PC-9 (cell line): ENCODE data around the gene COMMD1. TPM values are rescaled to one million over a fixed set of nuclear protein-coding genes. Genes with fewer than 3 reads are reported as not detected.

Experiments used
- BruUV-seq: library from RNA; stranded (reverse); fragments of 400-500 nt; replicated peaks from 2 replicates; lab custom pipeline; 2021; lab: Mats Ljungman, UMichigan
- CTCF ChIA-PET: fragments of 300-600 bp; sonication (Branson Sonifier 250); formaldehyde crosslinking; loops from one replicate; lab custom pipeline; 2022; ENCODE audit warnings: antibody characterized with exemption; lab: Charles Lee
- POLR2A ChIA-PET: fragments of 300-600 bp; sonication (Branson Sonifier 250); formaldehyde crosslinking; loops from one replicate; lab custom pipeline; 2022; ENCODE audit warnings: antibody characterized with exemption; ENCODE audit not compliant: unreplicated experiment; lab: Charles Lee
- DNase-seq, 2 experiments: peaks; one replicate each; pipeline versions ENCODE4 v3.0.0 to v3.0.0-alpha.2; 2015 to 2022; ENCODE audit warnings: mixed read lengths in 1 of 2
- H2AFZ ChIP-seq: fragments of 200-600 bp; sonication (generic); 2 replicates; pipeline ENCODE4 v1.8.1; 2017; ENCODE audit warnings: antibody characterized with exemption
- H3F3A ChIP-seq: fragments of 200-600 bp; sonication (generic); 2 replicates; pipeline ENCODE4 v1.8.1; 2017; ENCODE audit warnings: antibody characterized with exemption, mild to moderate bottlenecking, low read depth; ENCODE audit not compliant: insufficient read depth
- H3K27ac ChIP-seq: fragments of 200-600 bp; sonication (generic); 2 replicates; pipeline ENCODE4 v1.6.1; 2016; ENCODE audit warnings: mixed run types
- H3K27me3 ChIP-seq: fragments of 200-600 bp; sonication (generic); 2 replicates; pipeline ENCODE4 v1.6.1; 2016; ENCODE audit warnings: low read depth, mixed run types; ENCODE audit not compliant: insufficient read depth
- H3K36me3 ChIP-seq: fragments of 200-600 bp; sonication (generic); 2 replicates; pipeline ENCODE4 v1.6.1; 2016; ENCODE audit warnings: low read depth, mixed run types
- H3K4me1 ChIP-seq: fragments of 200-600 bp; sonication (generic); replicated peaks from 2 replicates; pipeline ENCODE4 v1.6.1; 2016; ENCODE audit warnings: mixed run types; ENCODE audit not compliant: insufficient read depth
- H3K4me2 ChIP-seq: fragments of 200-600 bp; sonication (generic); 2 replicates; pipeline ENCODE4 v1.6.1; 2017; ENCODE audit warnings: mixed run types
- H3K4me3 ChIP-seq: fragments of 200-600 bp; sonication (generic); 2 replicates; pipeline ENCODE4 v1.6.1; 2016; ENCODE audit warnings: mixed run types
- H3K79me2 ChIP-seq: fragments of 200-600 bp; sonication (generic); 2 replicates; pipeline ENCODE4 v1.6.1; 2017; ENCODE audit warnings: low read depth, mixed run types
- H3K9me2 ChIP-seq: fragments of 200-600 bp; sonication (generic); 2 replicates; pipeline ENCODE4 v1.8.1; 2017; ENCODE audit warnings: mild to moderate bottlenecking; ENCODE audit not compliant: insufficient read depth
- H3K9me3 ChIP-seq: fragments of 200-600 bp; sonication (generic); 2 replicates; pipeline ENCODE4 v1.8.1; 2016; ENCODE audit warnings: low read depth; ENCODE audit not compliant: insufficient read depth
- H4K20me1 ChIP-seq: fragments of 200-600 bp; sonication (generic); 2 replicates; pipeline ENCODE4 v1.8.1; 2017; ENCODE audit not compliant: insufficient read depth
- CTCF ChIP-seq: fragments of 200-600 bp; sonication (generic); conservative IDR thresholded peaks from 2 replicates; pipeline ENCODE4 v1.6.1; 2017; ENCODE audit warnings: mixed run types, antibody characterized with exemption, mild to moderate bottlenecking, moderate library complexity
- EZH2 ChIP-seq: fragments of 200-600 bp; sonication (generic); IDR thresholded peaks from 2 replicates; pipeline ENCODE4 v1.8.0; 2017; ENCODE audit warnings: antibody characterized with exemption, low read depth
- intact Hi-C: fragments of 100-400 bp; cut with micrococcal nuclease; formaldehyde crosslinking; loops from one replicate; pipeline ENCODE4 v1.10.0; 2022; ENCODE audit not compliant: unreplicated experiment
- total RNA-seq: library from RNA; stranded (reverse); gene quantifications from 2 replicates; pipeline ENCODE4 v1.2.3, GENCODE V29; 2021

Gene COMMD1
- total RNA-seq, 1 experiment from 2014 or later: 16.3 TPM

- H3K9me2 ChIP-seq: peaks cover 5% of the 10 kb centered on the region; the same call in 1 of the 2 replicates
- no peak overlapping the region for H3K27ac ChIP-seq
- no TSS peak for BruUV-seq
- H2AFZ ChIP-seq: no peak overlapping the region
- intact Hi-C loops: no loop called here
- H3K36me3 ChIP-seq: no peaks in the 10 kb centered on the region
- POLR2A ChIA-PET: no interaction called here
- no peaks in the 10 kb centered on the region for H3F3A ChIP-seq
- no peak overlapping the region for H3K4me2 ChIP-seq
- 0 out of 2 replicates have a peak, but pooled peaks cover 4% of the 10 kb centered on the region for H3K4me1 ChIP-seq
- no peaks in the 10 kb centered on the region for H3K27me3 ChIP-seq
- DNase-seq: no peak
- CTCF ChIA-PET: no interaction called here
- H3K79me2 ChIP-seq: no peaks in the 10 kb centered on the region
- no peaks in the 10 kb centered on the region for H4K20me1 ChIP-seq
- H3K9me3 ChIP-seq: no peaks in the 10 kb centered on the region; the same call in 1 of the 2 replicates
- H3K4me3 ChIP-seq: no peak overlapping the region
- TF ChIP-seq EZH2 (no peak), CTCF (no peak)
These were observed 130.8 kb downstream of the COMMD1 start for GRCh38 chr2:62036229-62036628.

- H3K79me2 ChIP-seq: no peaks in the 10 kb centered on the region
- CTCF ChIA-PET: no interaction called here
- no peaks in the 10 kb centered on the region; the same call in 1 of the 2 replicates for H3K9me3 ChIP-seq
These were observed 131.3 kb downstream of the COMMD1 start for GRCh38 chr2:62036761-62037250.

GRCh38 chr2:62038975-62039771, 133.7 kb downstream of the COMMD1 start:
- no peak overlapping the region for H3K27ac ChIP-seq
- no peaks in the 10 kb centered on the region for H3K36me3 ChIP-seq
- ChIA-PET POLR2A (no interaction called here), CTCF (no interaction called here)
- intact Hi-C loops: no loop called here
- H3K9me3 ChIP-seq: no peaks in the 10 kb centered on the region; the same call in 1 of the 2 replicates
- no peak overlapping the region for H2AFZ ChIP-seq
- peaks cover 17% of the 10 kb centered on the region for H3F3A ChIP-seq
- DNase-seq: no peak
- no peaks in the 10 kb centered on the region for H3K9me2 ChIP-seq
- H3K4me1 ChIP-seq: peaks cover 23% of the 10 kb centered on the region
- H3K79me2 ChIP-seq: no peaks in the 10 kb centered on the region
- no peak overlapping the region for H3K4me2 ChIP-seq
- H4K20me1 ChIP-seq: no peaks in the 10 kb centered on the region
- no peaks in the 10 kb centered on the region for H3K27me3 ChIP-seq
- TF ChIP-seq CTCF: no peak
- H3K4me3 ChIP-seq: no peak overlapping the region
- no TSS peak for BruUV-seq

More at GRCh38 chr2:62036761-62037250, 131.3 kb downstream of the COMMD1 start:
- no peak overlapping the region for H3K4me3 ChIP-seq
- no peak overlapping the region for H2AFZ ChIP-seq
- H3K4me2 ChIP-seq: no peak overlapping the region
- BruUV-seq: no TSS peak
- intact Hi-C loops: no loop called here
- no peak for DNase-seq
- POLR2A ChIA-PET: no interaction called here
- 0 out of 2 replicates have a peak, but pooled peaks cover 4% of the 10 kb centered on the region for H3K4me1 ChIP-seq
- H3K9me2 ChIP-seq: peaks cover 5% of the 10 kb centered on the region; the same call in 1 of the 2 replicates
- no peak for TF ChIP-seq CTCF
- TF ChIP-seq EZH2: no peak
- H3K36me3 ChIP-seq: no peaks in the 10 kb centered on the region
- H3K27ac ChIP-seq: no peak overlapping the region
- H3K27me3 ChIP-seq: no peaks in the 10 kb centered on the region
- no peaks in the 10 kb centered on the region for H4K20me1 ChIP-seq
- H3F3A ChIP-seq: no peaks in the 10 kb centered on the region
